ENCODE measurements around the gene CSGALNACT2. TPM values are rescaled to one million over a fixed set of nuclear protein-coding genes. Genes with fewer than 3 reads are reported as not detected.

Gene CSGALNACT2
- total RNA-seq, 1 donor, result 31.8 TPM

- TF ChIP-seq, protein P1, sequence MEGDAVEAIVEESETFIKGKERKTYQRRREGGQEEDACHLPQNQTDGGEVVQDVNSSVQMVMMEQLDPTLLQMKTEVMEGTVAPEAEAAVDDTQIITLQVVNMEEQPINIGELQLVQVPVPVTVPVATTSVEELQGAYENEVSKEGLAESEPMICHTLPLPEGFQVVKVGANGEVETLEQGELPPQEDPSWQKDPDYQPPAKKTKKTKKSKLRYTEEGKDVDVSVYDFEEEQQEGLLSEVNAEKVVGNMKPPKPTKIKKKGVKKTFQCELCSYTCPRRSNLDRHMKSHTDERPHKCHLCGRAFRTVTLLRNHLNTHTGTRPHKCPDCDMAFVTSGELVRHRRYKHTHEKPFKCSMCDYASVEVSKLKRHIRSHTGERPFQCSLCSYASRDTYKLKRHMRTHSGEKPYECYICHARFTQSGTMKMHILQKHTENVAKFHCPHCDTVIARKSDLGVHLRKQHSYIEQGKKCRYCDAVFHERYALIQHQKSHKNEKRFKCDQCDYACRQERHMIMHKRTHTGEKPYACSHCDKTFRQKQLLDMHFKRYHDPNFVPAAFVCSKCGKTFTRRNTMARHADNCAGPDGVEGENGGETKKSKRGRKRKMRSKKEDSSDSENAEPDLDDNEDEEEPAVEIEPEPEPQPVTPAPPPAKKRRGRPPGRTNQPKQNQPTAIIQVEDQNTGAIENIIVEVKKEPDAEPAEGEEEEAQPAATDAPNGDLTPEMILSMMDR (IDR thresholded peaks at IDR 0.05; ENCODE audit: extremely low read depth, low read depth, low read length), result no peak
- H3K27me3 ChIP-seq (ENCODE audit: insufficient read depth, low read length), result no peaks in the 10 kb centered on the region
Measured at GRCh38 chr10:43220657-43221418, 82.6 kb downstream of the CSGALNACT2 start.

GRCh38 chr10:43221419-43222209 lies 83.4 kb downstream of the CSGALNACT2 start:
- no peaks in the 10 kb centered on the region for H3K36me3 ChIP-seq (ENCODE audit: insufficient read depth, low read length)
- H2AFZ ChIP-seq (ENCODE audit: low read length), result no peak overlapping the region
- peak; percentile 4 for DNase-seq (ENCODE audit: insufficient read length, low spot score, missing footprints)
- H3K9me3 ChIP-seq (ENCODE audit: low read depth, low read length), result no peaks in the 10 kb centered on the region
- H4K20me1 ChIP-seq (ENCODE audit: insufficient read depth, low read length), result no peaks in the 10 kb centered on the region
- no peaks in the 10 kb centered on the region for H3K79me2 ChIP-seq (ENCODE audit: insufficient read depth, low read length)
- H3K4me2 ChIP-seq (ENCODE audit: insufficient read depth, low read length), result no peak overlapping the region
- no peak overlapping the region for H3K27ac ChIP-seq (ENCODE audit: low read depth, low read length)
- no peak overlapping the region for H3K4me3 ChIP-seq (ENCODE audit: insufficient read depth, low read length)
- TF ChIP-seq, protein P1 (IDR thresholded peaks at IDR 0.05; ENCODE audit: extremely low read depth, low read depth, low read length), result peak; percentile 18
- H3K4me1 ChIP-seq (ENCODE audit: insufficient read depth, low read length), result no peaks in the 10 kb centered on the region
- no peaks in the 10 kb centered on the region for H3K27me3 ChIP-seq (ENCODE audit: insufficient read depth, low read length)

More at GRCh38 chr10:43220657-43221418, 82.6 kb downstream of the CSGALNACT2 start:
- no peaks in the 10 kb centered on the region for H4K20me1 ChIP-seq (ENCODE audit: insufficient read depth, low read length)
- H3K4me1 ChIP-seq (ENCODE audit: insufficient read depth, low read length), result no peaks in the 10 kb centered on the region
- H3K36me3 ChIP-seq (ENCODE audit: insufficient read depth, low read length), result no peaks in the 10 kb centered on the region
- no peak for DNase-seq (ENCODE audit: insufficient read length, low spot score, missing footprints)
- H3K4me2 ChIP-seq (ENCODE audit: insufficient read depth, low read length), result no peak overlapping the region
- no peak overlapping the region for H3K4me3 ChIP-seq (ENCODE audit: insufficient read depth, low read length)
- H3K9me3 ChIP-seq (ENCODE audit: low read depth, low read length), result no peaks in the 10 kb centered on the region
- no peak overlapping the region for H3K27ac ChIP-seq (ENCODE audit: low read depth, low read length)
- H2AFZ ChIP-seq (ENCODE audit: low read length), result no peak overlapping the region
- no peaks in the 10 kb centered on the region for H3K79me2 ChIP-seq (ENCODE audit: insufficient read depth, low read length)

DNA sequence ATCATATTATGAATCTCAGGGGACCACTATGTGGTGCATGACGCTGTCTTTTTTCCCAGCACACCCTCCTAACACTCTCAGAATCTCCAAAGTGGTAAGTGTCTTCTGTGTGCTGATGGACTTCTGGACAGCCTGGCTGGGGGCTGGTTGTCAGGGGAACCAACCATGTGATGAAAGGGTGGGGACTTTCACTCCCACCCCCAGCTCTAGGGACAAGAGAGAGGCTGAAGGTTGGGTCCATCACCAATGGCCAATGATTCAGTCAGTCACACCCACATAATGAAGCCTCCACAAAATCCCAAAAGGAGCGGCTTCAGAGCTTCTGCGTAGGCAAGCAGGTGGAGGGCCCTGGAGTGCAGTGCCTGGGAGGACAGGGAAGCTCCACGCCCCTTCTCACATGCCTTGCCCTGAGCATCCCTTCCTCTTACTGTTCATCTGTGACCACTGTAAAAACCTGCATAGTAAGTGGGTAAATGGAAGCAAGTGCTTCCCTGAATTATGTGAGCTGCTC lies 84.0 kb downstream of the CSGALNACT2 start:
- H3K27ac ChIP-seq (ENCODE audit: low read depth, low read length), result no peak overlapping the region

More for the DNA sequence above, 84.0 kb downstream of the CSGALNACT2 start:
- Histone ChIP-seq H4K20me1 (ENCODE audit: insufficient read depth, low read length) (no peaks in the 10 kb centered on the region), H3K36me3 (ENCODE audit: insufficient read depth, low read length) (no peaks in the 10 kb centered on the region), H3K4me2 (ENCODE audit: insufficient read depth, low read length) (no peak overlapping the region), H3K4me3 (ENCODE audit: insufficient read depth, low read length) (no peak overlapping the region), H3K9me3 (ENCODE audit: low read depth, low read length) (no peaks in the 10 kb centered on the region), H3K27me3 (ENCODE audit: insufficient read depth, low read length) (peaks cover under 1% of the 10 kb centered on the region), H3K79me2 (ENCODE audit: insufficient read depth, low read length) (no peaks in the 10 kb centered on the region), H2AFZ (ENCODE audit: low read length) (no peak overlapping the region), H3K4me1 (ENCODE audit: insufficient read depth, low read length) (no peaks in the 10 kb centered on the region)
- DNase-seq (ENCODE audit: insufficient read length, low spot score, missing footprints), result peak; percentile 25
- TF ChIP-seq, protein P1 (IDR thresholded peaks at IDR 0.05; ENCODE audit: extremely low read depth, low read depth, low read length), result no peak
